ENCODE results near the gene XCL1.

The XCL1 gene

DNA sequence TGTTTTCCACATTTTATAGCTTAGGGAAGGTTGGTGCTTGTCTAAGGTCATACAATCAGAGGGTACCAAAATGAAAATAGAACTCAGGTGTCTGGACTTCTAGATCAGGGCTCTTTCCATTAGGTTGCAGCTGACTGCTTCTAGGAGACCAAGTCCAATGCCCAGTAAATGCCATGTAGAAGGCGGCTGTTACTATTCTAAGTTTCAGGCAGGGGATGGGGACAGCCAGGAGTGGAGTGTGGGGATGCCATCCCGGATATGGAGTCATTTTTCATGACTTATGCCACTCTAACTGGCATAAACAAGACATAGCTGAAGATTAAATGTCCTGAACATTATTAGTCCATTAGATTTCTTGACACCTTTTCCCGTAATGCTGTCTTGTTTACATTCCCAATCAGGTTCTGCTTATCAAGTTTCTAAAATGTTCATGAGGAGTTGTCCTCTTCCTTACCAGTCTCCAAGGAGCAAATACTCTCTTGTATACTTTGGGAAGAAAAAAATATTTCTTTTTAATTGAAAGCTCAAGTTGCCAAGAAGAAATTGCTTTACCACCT, 31.5 kb downstream of the XCL1 start:
- DNase-seq = no peak

DNA sequence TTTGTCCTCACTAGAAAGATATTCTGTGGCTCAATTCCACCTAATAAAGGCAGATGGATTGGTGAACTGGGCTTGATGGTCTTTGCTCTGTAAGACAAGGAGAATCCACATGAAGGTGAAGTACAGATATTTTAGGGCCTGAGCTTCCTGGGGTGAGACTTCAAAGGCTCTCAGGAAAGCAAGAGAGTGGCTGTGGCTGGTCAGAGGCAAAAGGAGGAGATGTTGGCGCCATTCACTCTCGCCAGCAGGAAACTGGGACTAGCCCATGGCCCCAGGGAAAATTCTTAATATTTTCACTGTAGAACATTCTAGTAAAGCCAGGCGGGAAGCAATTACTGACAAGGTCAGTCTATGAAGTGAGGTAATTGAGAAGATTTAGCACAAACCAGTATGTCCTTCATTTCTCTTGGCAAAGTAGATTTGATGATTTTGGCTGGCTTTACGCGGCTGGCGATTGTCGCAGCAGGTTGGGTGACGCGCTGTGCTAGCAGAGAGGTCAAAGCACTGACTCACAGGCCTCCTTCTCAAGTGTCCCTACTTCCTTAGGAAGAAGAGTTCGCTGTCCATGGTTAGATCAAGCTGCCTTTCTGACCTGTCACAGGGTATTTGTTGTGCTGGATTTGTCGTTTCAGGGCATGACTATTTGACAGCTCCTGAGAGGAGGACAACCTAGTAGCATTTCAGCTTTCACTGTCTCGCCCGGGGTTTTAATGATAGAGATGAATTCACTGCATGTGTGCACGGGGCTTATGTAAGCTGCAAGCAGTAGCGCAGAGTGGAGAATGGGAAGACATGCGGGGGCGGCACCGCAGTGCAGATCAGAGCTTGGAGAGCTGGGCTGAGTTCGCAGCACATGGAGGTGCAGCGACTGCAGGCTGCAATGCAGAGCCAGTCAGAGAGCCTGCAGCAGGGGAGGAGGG, 32.7 kb downstream of the XCL1 start:
- DNase-seq = peak; percentile 71

DNA sequence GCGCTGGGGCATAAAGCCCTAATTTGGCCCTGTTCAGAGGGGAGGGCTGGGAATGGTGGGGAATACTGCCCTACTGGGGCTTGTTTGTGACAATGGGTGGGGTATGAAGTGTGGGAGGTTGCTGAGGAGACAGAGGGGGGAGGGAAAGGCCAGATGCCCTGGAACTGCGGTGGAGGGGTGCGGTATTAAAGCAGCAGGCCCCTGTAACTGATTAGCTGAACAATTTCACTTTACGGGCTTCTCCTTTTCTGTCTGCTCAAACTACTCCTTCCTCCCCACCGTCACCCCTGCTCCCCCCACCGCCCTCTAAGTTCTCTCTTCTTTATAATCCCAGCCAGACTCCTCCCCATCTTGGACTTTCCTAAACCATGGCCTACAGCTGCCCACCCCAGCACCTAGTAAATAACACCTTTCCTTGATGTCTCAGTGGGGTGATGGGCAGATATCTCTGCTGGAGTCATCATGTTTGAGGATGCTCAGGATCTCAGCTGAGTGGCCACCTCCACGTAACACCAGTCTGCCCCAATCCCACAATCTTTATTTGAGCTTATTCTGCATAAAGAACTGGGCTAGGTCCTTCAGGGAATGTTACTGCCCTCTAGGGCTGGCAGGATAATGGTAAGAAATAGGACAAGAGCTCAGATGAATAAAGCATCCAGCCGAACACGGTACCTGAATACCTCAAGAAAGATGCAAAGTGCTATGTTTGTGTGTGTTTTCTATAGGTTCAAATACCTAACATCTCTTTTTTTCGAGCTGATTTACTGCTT, 33.5 kb downstream of the XCL1 start:
- DNase-seq = no peak

DNA sequence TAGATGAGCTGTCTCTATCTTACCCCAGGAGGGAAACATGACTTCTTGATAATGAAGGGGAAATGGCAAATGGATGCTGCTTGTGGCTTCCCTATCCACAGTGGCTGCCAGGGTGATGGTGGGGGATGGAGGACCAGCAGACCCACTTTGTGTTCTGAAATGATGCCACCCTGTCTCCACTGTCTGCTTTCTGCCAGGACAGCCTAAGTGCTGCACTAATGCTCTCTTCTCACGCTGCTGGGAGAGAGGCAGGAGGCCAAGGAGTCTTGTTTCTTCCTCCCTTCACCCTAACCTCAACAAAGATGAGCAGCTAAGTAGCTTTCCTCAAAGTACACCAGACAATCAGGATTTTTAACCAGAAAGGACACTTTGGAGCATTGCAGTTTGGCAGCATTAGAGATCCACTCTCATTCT, 36.6 kb downstream of the XCL1 start:
- peak; percentile 71 for DNase-seq

DNA sequence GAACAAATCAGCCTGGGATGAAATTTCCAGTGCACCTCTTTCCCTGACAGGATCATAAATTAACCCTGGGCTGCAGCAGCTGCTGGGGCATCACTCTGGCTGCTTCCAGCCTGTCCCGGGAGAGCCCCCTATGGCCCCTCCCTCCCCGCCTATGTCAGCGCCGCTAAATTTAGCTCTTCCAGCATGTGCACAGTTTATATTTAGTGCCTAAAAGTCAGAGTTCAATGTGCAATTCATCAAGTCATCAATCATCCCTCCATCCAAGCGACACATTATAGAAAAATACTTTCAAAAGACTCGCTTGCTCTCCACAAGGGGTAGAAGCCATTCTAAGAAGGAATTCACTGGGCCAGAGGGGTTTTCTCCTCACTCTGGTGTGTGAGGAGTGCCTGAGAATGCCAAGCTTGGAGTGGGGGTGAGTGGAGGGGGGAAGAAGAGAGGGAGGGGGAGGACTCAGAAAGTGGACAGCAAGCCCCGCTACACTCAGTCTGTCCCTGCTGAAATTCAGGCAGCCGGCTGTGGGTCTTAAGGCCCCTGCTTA, 37.4 kb downstream of the XCL1 start:
- peak; percentile 98 for DNase-seq

DNA sequence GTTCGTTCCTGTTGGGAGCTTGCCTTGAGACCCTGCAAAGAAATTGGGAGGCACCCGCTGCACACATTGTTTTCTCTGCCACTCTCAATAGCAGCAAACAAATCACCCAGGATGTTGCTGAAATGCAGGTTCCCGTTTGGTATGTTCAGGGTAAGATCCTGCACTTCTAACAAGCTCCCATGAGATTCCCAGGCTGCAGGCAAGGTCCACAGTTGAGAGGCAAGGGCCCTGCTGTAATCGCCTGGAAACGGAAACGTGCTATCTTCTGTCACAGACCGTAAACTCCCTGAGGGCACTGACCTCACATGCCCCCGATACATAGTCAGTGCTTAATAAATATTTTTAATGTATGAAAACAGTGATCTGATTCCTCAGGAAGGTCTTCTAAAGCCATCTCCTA, 37.8 kb downstream of the XCL1 start:
- DNase-seq = peak; percentile 85

DNA sequence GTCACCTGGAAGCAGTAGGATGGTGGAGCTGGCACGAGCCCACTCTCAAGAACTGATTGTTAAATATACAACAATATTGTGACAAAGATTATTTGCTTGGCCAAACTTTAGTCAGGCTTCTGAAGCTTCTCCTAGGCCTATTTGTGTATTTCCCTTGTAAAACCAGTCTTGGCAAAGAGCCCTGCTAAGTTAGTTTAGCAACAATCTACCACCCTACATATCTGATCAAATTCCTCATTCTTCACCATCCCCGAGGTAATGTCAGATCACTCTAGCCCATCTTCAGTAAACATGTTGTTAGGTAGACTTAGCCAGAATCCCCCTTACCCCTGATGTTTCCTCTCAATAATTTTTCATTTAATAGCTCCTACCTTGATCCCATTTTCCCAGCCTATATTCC, 39.6 kb downstream of the XCL1 start:
- DNase-seq = no peak

DNA sequence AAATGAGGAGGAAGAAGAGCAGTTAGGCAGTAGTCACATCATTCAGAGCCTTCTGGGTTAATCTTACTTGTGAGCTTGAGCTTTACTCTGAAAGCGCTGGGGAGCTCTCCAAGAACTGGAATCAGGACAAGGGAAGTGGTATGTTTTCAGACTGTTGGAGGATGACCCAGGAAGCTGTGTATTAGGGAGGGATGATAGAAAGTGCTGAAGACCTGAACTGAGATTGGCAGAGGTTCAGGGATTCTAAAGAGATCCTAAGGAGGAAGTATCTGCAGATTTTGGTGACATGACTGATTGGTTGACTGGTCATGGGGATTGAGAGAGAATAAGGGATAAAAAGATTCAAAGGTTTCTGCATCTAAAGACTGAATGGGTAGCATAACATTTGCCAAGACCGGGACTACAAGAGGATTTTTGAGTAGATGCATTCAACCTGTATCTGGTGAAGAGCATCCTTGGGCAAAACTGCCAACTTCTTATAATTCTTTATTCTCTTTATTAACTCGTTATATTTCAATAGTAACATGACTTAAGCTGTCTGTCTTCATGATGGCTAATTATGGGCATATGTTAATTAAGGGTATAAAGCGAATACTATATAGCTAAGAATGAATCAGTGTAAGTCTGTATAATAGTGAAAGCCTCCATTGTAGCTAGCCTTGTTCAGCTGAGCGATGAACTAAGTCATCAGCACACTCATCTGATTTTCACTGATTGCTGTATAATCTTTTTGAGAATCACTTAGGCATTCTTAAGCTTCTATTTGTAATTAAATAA, 41.8 kb downstream of the XCL1 start:
- DNase-seq = no peak

DNA sequence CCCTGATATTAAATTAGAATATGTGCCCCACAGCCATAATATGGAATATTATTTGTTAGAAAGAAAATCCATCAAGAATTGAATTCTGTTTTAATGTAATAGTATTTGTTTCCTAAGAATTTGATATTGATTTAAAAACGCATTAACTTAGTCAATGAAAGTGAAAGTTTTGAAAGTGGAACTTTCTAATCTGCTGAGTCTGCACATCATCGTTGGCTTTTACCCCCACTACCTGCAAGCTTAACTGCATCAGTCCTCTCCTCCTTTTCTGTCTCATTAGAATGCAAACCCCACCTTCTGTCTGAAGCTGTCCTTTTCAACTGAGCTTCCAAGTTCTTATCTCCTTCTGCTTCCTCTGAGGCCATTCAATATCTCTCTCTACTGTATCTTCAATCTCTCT, 42.5 kb downstream of the XCL1 start:
- DNase-seq = no peak

DNA sequence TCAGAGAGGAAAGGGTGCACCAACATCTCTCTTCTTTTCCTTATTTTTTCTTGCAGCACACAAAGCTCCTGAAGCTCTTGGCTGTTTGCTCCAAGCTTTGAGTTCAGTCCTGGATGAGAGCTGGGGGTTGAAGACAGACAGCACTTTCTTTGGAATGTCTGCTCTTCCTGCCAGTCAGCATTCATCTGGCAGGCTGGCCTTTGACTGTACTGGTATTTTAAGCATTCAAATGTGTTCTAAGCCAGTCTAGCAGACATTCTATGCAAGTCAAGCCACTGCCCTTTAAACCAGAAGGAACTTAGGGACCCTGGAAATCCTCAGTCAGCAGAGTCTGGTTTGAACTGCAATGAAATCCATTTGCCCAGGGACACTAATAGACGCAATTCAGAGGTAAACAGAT, 45.0 kb downstream of the XCL1 start:
- DNase-seq = no peak

DNA sequence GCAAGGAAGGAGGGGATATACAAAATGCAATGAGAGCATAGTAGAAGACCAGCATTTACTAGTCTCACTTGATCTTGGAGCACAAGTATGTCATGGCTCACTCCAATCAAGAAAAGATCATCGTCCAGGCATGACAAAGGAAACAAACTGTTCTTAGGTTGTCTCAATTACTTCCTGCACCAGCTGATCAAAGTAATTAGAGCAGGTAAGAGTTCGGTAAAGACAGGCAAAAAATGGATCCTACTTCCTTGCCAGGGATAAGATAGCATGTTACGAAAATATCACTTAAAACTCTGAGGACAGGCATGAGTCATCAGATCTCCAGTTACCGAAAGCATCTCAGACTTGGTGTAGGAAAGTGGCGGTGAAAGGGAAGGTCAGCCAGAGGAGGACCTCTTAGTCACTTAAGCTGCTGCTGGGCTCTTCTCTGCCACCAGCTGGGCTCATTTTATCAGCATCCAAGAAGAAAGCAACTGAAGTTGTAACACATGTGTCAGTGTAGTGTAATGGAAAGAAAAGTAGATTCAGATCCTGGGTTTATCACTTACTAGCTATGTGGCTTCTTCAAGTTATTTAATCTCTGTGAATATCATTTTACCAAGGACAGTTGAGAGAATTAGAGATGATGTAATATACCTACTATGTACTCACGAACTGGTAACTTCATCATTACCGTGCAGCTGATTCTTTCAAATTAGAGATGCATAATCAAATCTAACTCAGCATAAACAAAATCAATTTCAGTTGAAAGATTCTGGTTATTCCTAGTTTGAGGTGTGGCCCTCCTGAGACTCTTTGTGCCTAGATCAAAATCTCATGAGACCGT, 46.8 kb downstream of the XCL1 start:
- DNase-seq = no peak

DNA sequence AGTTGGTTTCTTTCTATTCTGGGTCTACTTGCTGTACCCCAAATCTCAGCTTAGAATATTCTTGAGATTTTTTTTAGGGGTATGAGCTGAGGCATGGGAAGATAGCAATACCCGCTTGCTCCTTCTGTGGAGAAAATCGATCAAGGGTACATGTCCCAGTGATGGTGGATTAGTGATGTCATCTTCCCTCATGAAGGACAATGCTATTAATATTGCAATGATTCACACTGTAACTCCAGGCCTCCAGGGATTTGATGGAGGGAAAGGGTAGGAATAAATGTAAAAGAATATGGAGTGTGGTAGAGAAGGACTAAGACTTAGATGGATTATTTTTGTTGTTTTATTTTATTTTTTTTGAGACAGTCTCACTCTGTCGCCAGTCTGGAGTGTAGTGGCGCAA, 47.4 kb downstream of the XCL1 start:
- no peak for DNase-seq

DNA sequence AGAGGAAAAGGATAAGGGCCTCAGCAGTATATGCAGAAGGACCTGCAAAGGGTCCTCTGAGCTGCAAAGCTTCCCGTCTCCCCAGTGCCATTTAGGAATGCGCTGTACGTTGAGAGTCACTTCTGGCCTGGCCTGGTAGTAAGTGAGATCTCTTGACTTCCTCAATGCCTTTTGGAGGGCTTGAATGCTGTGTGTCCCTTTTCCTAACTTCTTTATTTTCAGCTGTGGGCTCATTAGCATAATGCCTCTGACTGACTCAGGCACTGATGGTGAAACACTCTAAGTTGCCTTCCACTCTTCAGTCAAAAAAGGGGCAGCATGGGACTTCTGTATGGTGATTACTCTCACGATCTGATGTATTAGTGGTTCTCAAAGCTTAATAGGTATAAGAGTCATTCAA, 49.9 kb downstream of the XCL1 start:
- no peak for DNase-seq

DNA sequence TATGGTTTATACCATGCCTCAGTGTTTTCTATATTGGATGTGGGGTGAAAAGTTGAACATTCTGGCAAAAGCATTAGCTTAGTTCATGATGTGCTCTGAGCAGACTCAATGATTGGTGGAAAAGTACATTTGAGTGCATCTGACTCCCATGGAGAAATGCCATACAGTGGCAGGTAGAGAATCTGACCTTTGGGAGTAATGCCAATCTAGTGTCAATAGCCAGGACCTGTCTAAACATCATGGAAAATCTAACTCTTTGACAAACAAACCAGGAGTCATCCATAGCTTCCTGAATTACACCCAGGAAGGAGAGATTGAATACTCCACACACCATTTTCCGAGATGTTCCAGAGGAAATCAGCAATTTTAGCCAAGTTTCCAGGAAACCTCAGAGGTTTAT, 51.0 kb downstream of the XCL1 start:
- no peak for DNase-seq

DNA sequence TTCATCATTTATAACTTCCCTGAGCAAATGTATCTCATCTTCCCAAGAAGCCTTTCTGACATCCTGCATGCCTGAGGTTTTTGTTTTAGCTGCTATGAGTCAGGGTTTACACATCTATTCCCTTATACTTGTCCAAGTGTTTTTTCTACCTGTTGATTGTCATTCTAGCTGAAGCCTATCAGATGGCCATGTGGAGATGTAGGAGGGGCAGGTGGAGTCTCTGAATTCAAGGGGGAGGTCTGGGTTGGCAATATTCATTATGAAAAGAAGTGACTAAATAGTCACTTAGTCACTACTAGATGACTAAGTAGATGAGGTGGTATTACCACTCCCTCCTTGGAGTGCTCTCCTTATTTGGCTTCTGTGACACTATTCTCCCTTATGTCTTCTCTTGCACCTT, 52.4 kb downstream of the XCL1 start:
- DNase-seq = no peak

DNA sequence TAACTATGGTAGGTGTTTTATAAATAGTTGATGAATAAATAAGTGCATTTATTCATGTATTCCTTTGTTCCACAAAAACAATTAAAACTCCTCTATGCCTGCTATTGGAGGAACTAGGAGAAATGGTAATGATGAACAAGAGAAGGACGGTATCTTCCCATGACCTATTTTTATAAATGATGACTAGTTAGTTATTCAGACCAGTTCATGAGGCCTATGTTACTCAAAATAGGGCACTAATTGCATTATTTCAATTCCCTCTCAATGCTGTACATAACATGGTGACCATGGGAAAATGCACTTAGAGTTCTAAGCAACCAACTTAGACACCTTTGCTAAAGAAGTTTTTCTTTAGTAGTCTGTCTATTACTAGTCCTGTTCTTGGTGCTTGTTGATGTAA, 53.1 kb downstream of the XCL1 start:
- no peak for DNase-seq

All from eye (tissue), 1 donor.